Glutamatergic neuron (in vitro differentiated cells): ENCODE results near the gene EIF1AD. TPM values are rescaled to one million over a fixed set of nuclear protein-coding genes. Genes with fewer than 3 reads are reported as not detected.

Experiments used
- DNase-seq: peaks from one replicate; pipeline ENCODE4 v3.0.0; 2022
- H3K27ac Mint-ChIP-seq: one replicate; pipeline ENCODE4 v1.8.0; 2020; ENCODE audit warnings: mild to moderate bottlenecking, mixed read lengths, inconsistent platforms; ENCODE audit not compliant: unreplicated experiment
- H3K27me3 Mint-ChIP-seq: one replicate; pipeline ENCODE4 v1.8.0; 2020; ENCODE audit warnings: mild to moderate bottlenecking, moderate library complexity, mixed read lengths, inconsistent platforms; ENCODE audit not compliant: unreplicated experiment
- H3K36me3 Mint-ChIP-seq: one replicate; pipeline ENCODE4 v1.8.0; 2020; ENCODE audit warnings: mild to moderate bottlenecking, mixed read lengths, inconsistent platforms; ENCODE audit not compliant: unreplicated experiment
- H3K4me1 Mint-ChIP-seq: one replicate; pipeline ENCODE4 v1.8.0; 2020; ENCODE audit warnings: mild to moderate bottlenecking, low read depth, mixed read lengths, inconsistent platforms; ENCODE audit not compliant: unreplicated experiment
- H3K4me3 Mint-ChIP-seq: one replicate; pipeline ENCODE4 v1.8.0; 2020; ENCODE audit warnings: mild to moderate bottlenecking, mixed read lengths, inconsistent platforms; ENCODE audit not compliant: unreplicated experiment
- H3K9me3 Mint-ChIP-seq: one replicate; pipeline ENCODE4 v1.8.0; 2020; ENCODE audit warnings: mild to moderate bottlenecking, moderate library complexity, mixed read lengths, inconsistent platforms; ENCODE audit not compliant: unreplicated experiment
- CTCF ChIP-seq: fragments of 200-600 bp; sonication (generic); IDR thresholded peaks from one replicate; pipeline ENCODE4 v1.5.0; 2021; ENCODE audit not compliant: partially characterized antibody, unreplicated experiment
- total RNA-seq: library from RNA; stranded (reverse); fragmentation: NEBNext Ultra II Directional; extraction: Animal tissue kit (Norgen Biotek cat#: 25700); gene quantifications from one replicate; pipeline ENCODE4 v1.2.1, GENCODE V29; 2021; ENCODE audit not compliant: unreplicated experiment

Gene EIF1AD
- total RNA-seq, 1 donor from 2014 or later = 37.6 TPM

- H3K27ac Mint-ChIP-seq = no peak overlapping the region
- no peak for DNase-seq
- H3K9me3 Mint-ChIP-seq = peaks cover 2% of the 10 kb centered on the region
- no peak overlapping the region for H3K4me3 Mint-ChIP-seq
- H3K27me3 Mint-ChIP-seq = peaks cover 6% of the 10 kb centered on the region
- TF ChIP-seq CTCF = no peak
- no peaks in the 10 kb centered on the region for H3K36me3 Mint-ChIP-seq
- H3K4me1 Mint-ChIP-seq = peaks cover 7% of the 10 kb centered on the region
Observed at GRCh38 chr11:66007201-66007634, 5.3 kb upstream of the EIF1AD start.

- TF ChIP-seq CTCF = no peak
- H3K4me3 Mint-ChIP-seq = no peak overlapping the region
- H3K27ac Mint-ChIP-seq = no peak overlapping the region
- peaks cover 2% of the 10 kb centered on the region for H3K9me3 Mint-ChIP-seq
- peaks cover 7% of the 10 kb centered on the region for H3K4me1 Mint-ChIP-seq
- H3K27me3 Mint-ChIP-seq = peaks cover 8% of the 10 kb centered on the region
- no peak for DNase-seq
- no peaks in the 10 kb centered on the region for H3K36me3 Mint-ChIP-seq
Observed at GRCh38 chr11:66006891-66007176, 4.9 kb upstream of the EIF1AD start.

GRCh38 chr11:66006134-66006890, 4.4 kb upstream of the EIF1AD start:
- Mint-ChIP-seq H3K36me3 (no peaks in the 10 kb centered on the region), H3K4me3 (no peak overlapping the region), H3K27ac (no peak overlapping the region)

GRCh38 chr11:66004186-66004585, 2.2 kb upstream of the EIF1AD start:
- Mint-ChIP-seq H3K27ac (peak overlapping the region; percentile 17), H3K36me3 (no peaks in the 10 kb centered on the region), H3K4me3 (no peak overlapping the region), H3K4me1 (peaks cover 11% of the 10 kb centered on the region), H3K27me3 (peaks cover 10% of the 10 kb centered on the region), H3K9me3 (peaks cover 2% of the 10 kb centered on the region)
- no peak for TF ChIP-seq CTCF
- DNase-seq = no peak

More at GRCh38 chr11:66006134-66006890, 4.4 kb upstream of the EIF1AD start:
- Mint-ChIP-seq H3K9me3 (peaks cover 2% of the 10 kb centered on the region), H3K27me3 (peaks cover 11% of the 10 kb centered on the region), H3K4me1 (peaks cover 8% of the 10 kb centered on the region)
- TF ChIP-seq CTCF = no peak
- DNase-seq = no peak

GRCh38 chr11:66003291-66003690, 1.3 kb upstream of the EIF1AD start:
- Mint-ChIP-seq H3K4me1 (peaks cover 11% of the 10 kb centered on the region), H3K27ac (no peak overlapping the region), H3K4me3 (peak overlapping the region; percentile 92), H3K9me3 (peaks cover 2% of the 10 kb centered on the region), H3K27me3 (peaks cover 8% of the 10 kb centered on the region), H3K36me3 (no peaks in the 10 kb centered on the region)
- no peak for TF ChIP-seq CTCF
- no peak for DNase-seq
